Measurements from ENCODE around the gene GDA. TPM values are rescaled to one million over a fixed set of nuclear protein-coding genes. Genes with fewer than 3 reads are reported as not detected.
"Not testable (repeated sequence)": the region's sequence is repeated elsewhere in the genome, so short reads cannot be mapped to it uniquely, and the experiment has no call there.

The GDA gene
- total RNA-seq, 1 experiment from 2014 or later: 26.3 TPM

DNA sequence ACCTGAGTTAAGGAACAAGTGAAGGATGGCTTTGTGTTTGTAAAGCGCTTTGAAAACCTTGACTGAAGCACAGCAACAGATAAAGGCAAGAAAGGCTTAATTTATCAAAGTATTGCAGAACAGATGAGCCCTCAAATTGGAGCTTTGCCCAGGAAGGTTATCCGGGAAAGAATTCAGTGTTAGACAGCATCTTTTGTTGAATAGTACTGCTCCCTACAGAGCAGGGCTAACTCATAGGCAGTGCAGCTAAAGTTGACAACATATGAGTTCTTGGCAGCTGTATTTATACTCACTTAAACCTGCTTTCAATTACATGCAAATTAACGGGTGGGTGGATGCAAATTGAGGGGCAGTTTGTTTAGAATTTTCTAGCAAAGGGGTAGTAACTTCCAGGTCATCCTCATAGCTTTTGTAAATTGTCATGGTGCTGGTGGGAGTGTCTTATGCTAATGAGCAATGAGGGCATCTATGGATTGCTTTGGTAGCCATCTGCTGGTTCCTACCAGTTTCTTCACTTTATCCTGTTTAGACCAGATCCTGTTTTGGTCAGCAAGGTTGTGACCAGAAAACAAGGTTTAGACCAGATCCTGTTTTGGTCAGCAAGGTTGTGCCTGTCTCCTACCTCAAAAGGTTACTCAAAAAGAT is 105.8 kb downstream of the GDA start:
- DNase-seq (ENCODE audit: low read depth): no peak
- in situ Hi-C loops (cut with HindIII; ENCODE audit: low pct_unique_long_range_greater_than_20kb, low sequenced_read_pairs): loop anchor here (25.0 kb wide), 1 partner anchor 218 kb away; no protein-coding TSS in a partner anchor

DNA sequence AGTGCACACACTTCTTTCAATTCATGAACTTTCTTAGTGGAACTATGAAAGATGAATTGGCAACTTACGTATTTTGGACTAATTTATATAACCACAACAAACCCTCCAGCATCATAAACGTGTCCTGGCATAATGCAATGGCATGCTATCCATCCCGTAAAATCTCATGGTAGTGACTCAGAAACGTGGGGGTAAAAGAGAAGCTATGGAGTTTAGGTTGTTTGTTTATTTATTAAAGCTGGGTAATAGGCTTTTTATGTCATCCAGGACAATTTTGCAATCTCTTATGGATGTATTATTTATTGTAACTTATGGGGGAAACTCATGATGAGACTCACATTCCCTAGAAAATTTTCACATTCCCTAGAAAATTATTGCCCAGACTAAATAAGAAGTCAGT is 106.3 kb downstream of the GDA start:
- no peak for DNase-seq (ENCODE audit: low read depth)
- in situ Hi-C loops (cut with HindIII; ENCODE audit: low pct_unique_long_range_greater_than_20kb, low sequenced_read_pairs): loop anchor here (25.0 kb wide), 1 partner anchor 218 kb away; no protein-coding TSS in a partner anchor

DNA sequence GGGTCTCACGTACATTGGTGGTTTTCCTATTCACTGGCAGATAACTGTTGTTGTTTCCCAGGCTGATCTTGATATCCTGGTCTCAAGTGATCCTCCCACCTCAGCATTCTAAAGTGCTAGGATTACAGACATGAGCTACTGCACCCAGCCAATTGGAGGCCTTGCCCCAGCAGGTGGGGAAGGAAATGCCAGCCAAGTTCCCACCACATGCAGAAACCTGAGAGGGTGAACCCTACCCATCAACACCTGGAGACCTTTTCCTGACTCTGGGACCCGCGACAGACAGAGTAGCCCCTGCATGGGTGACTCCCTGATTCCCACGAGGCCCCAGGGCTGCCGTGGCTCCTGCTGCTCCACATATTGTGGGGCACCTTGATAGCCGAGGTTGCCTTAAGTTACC is 107.7 kb downstream of the GDA start:
- in situ Hi-C loops (cut with HindIII; ENCODE audit: low pct_unique_long_range_greater_than_20kb, low sequenced_read_pairs): loop anchor here (25.0 kb wide), 1 partner anchor 220 kb away; no protein-coding TSS in a partner anchor
- no peak for DNase-seq (ENCODE audit: low read depth)

DNA sequence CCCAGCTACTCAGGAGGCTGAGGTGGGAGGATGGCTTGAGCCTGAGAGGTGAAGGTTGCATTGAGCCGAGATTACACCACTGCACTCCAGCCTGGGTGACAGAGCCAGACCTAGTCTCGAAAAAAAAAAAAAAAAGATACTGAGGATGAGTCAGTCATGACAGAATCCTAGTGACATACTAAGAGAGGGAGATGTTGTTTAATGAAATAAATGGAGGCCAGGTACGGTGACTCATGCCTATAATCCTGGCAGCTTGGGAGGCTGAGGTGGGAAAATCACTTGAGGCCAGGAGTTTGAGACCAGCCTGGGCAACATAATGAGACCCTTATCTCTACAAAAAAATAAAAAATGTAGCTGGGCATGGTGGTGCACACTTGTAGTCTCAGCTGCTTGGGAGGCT is 108.6 kb downstream of the GDA start:
- DNase-seq (ENCODE audit: low read depth): peak; percentile 51
- in situ Hi-C loops (cut with HindIII; ENCODE audit: low pct_unique_long_range_greater_than_20kb, low sequenced_read_pairs): loop anchor here (25.0 kb wide), 1 partner anchor 221 kb away; no protein-coding TSS in a partner anchor

DNA sequence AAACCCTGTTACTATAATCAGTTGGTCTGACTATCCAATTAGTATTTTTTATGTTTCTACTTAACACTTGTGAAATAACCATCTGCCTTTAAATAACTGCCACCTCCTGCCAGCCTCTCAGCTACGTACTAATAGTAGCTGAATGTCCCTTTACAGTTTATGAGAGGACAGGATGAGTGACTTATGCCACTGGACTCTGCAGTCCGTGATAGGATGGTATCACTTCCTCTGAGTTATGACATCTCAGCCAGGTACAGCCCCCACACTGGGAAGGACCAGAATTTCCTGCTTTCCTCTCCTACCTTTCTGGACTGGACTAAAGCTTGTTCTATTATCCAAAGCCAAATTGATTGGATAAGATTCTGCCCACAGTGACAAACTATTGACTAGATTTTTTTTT is 112.8 kb downstream of the GDA start:
- in situ Hi-C loops (cut with HindIII; ENCODE audit: low pct_unique_long_range_greater_than_20kb, low sequenced_read_pairs): loop anchor here (25.0 kb wide), 1 partner anchor 225 kb away; no protein-coding TSS in a partner anchor
- DNase-seq (ENCODE audit: low read depth): no peak

DNA sequence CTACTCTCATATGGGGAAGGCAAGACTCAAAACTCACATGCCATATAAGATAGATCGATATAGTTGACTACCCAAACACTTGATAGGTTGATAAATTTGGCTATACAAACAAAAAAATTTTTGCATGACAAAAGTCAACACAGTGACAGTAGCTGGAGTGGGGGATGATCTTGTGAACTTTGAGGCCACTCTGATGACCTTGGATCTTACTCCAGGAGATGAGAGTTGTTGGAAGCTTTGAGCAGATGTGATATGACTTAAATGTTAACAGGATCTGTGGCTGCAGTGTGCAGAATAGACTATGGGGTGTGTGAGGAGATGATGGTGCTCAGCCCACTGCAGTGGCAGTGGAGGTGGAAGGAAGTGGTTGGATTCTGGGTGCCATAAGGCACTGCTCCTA is 114.3 kb downstream of the GDA start:
- in situ Hi-C loops (cut with HindIII; ENCODE audit: low pct_unique_long_range_greater_than_20kb, low sequenced_read_pairs): loop anchor here (25.0 kb wide), 1 partner anchor 226 kb away; no protein-coding TSS in a partner anchor
- no peak for DNase-seq (ENCODE audit: low read depth)

DNA sequence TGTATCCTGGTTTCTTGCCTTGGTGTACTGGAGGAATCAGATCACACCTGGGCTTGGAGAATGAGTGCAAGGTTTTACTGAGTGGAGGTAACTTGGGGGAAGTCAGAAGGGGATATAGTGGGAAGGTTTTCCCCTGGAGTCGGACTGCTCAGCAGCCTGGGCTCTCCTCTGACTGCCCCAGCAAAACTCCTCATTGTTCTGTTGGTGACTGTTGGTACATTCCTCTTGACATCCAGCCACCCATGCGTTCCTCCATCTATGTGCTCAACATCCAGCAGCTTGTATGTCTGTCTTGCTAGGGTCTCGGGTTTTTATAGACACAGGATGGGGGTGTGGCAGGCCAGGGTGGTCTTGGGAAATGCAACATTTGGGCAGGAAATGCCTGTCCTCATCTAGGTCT is 119.7 kb downstream of the GDA start:
- DNase-seq (ENCODE audit: low read depth): no peak
- in situ Hi-C loops (cut with HindIII; ENCODE audit: low pct_unique_long_range_greater_than_20kb, low sequenced_read_pairs): loop anchor here (25.0 kb wide), 1 partner anchor 232 kb away; no protein-coding TSS in a partner anchor

DNA sequence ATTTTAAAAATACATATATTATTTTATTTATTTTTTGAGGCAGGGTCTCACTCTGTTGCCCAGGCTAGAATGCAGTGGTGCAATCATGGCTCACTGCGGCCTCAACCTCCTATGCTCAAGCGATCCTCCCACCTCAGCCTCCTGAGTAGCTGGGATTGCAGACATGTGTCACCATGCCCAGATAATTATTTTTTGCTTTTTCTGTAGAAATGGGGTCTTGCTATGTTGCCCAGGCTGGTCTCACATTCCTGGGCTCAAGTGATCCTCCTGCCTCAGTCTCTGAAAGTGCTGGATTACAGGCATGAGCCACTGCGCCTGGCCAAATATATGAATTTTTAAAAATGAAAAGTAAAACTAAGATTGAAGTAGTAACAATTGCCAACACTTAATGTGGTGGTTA is 121.1 kb downstream of the GDA start:
- in situ Hi-C loops (cut with HindIII; ENCODE audit: low pct_unique_long_range_greater_than_20kb, low sequenced_read_pairs): loop anchor here (25.0 kb wide), 1 partner anchor 233 kb away; no protein-coding TSS in a partner anchor
- DNase-seq (ENCODE audit: low read depth): not testable (repeated sequence)

DNA sequence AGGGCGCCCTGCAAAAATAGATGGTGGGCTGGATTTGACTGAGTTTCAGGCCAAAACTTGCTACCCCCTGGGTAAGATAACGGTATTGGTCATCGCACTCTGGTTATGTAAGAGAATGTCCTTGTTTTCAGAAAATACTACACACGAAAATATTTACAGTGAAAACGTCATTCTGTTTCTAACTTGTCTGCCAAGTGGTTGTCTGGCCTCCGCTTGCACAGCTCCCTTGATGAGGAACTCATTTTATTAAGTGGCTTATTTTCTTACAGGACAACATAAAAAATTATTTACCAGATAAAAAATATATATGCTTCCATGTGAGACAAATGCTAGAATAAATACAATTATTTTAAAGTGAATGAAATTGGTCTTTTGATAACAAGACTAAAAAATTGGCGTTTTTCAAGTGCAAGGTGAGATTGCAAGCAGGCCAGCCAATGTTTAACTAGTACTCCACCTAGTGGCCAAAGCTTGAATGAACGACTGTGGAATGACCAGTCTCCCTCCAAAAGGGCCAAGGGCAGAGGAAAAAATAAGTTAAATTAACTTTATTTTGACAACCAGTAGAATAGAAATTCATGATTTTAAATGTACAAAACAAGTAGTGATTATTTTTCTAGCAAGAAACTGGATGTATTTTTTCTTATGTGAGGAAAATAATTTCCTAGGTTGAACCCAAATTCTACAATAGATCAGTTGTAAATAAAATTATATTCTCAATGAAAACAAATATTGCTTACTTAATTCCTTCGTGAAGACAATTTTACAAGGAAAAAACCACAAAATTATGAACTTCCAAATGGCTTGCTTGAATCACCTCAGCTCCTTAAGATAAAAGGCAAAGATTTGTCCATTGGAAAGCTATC is 122.6 kb downstream of the GDA start:
- DNase-seq (ENCODE audit: low read depth): peak; percentile 38
- in situ Hi-C loops (cut with HindIII; ENCODE audit: low pct_unique_long_range_greater_than_20kb, low sequenced_read_pairs): loop anchor here (25.0 kb wide), 1 partner anchor 235 kb away; no protein-coding TSS in a partner anchor

DNA sequence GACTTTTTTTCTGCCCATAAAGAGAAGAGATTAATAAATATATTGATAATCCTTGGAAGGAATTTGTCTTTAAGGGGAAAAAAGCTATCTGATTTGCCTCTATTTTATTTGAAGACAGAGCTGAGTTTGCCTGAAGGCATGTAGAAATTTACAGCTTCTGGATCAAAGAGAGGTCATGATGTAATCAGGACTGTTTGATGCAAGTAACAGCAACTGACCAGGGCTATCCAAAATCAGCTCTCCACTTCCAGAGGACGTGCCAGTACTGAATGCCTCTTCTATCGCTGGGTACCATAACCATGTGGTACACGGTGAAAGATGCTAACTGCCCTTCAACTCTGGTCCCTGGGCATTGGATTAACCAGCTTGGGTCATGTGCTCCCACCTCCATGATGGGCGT is 125.2 kb downstream of the GDA start:
- DNase-seq (ENCODE audit: low read depth): no peak
- in situ Hi-C loops (cut with HindIII; ENCODE audit: low pct_unique_long_range_greater_than_20kb, low sequenced_read_pairs): loop anchor here (25.0 kb wide), 1 partner anchor 237 kb away; no protein-coding TSS in a partner anchor

DNA sequence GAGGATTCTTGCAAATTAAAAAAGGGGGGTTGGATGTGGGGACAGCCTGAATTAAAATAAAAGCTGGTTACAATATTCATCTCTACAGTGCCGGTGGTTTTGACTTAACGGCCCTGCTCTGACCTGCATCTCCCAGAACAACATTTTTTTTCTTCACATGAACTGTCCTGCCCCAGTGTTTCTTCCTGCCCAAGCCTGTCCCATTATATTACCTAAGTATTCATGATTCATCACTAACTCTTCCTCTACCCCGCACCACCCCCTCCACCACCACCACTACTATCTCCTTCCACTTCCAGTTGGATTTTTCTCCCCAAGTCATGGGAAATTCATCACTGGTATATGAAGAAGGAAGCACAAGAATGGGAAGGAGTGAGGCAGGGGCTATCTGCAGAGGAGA is 125.7 kb downstream of the GDA start:
- no peak for DNase-seq (ENCODE audit: low read depth)
- in situ Hi-C loops (cut with HindIII; ENCODE audit: low pct_unique_long_range_greater_than_20kb, low sequenced_read_pairs): loop anchor here (25.0 kb wide), 1 partner anchor 238 kb away; no protein-coding TSS in a partner anchor

DNA sequence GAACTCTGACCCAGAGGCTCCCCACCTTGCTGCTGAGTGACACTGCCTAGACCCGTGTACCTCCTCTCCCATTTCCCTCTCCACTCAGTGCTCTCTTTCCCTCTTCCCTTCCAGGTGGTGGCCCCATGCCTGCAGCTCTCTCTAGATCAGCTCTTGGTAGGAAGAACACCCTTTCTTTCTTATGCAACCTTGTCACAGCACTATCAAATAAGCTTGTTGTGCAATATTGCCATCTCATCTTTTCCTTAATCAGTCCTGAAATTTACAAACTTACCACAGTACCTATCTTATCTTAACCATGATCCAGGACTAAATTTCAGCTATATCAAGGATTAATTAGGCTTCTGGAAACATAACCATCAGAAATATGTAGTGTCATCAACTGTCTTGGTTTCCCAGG is 127.2 kb downstream of the GDA start:
- no peak for DNase-seq (ENCODE audit: low read depth)
- in situ Hi-C loops (cut with HindIII; ENCODE audit: low pct_unique_long_range_greater_than_20kb, low sequenced_read_pairs): no loop called here

DNA sequence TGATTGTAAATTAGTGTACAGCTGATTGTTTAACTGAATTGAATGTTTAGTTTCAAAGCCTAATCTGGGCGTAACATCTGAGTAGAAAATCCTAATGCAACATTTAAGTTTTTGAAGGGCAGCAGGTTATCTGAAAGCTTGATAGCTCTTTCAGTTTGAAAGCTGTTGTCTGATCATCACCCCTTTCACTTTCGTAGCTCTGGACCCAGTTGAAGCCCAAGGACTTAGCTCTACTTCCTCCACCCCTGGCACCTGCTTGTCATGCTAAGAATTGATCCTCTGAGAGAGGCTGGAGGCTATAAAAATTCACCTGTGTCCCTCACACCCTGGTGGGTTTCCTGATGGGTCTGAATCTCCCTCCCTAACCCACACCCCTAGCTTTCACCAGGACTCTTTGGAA is 129.7 kb downstream of the GDA start:
- in situ Hi-C loops (cut with HindIII; ENCODE audit: low pct_unique_long_range_greater_than_20kb, low sequenced_read_pairs): no loop called here
- DNase-seq (ENCODE audit: low read depth): no peak

DNA sequence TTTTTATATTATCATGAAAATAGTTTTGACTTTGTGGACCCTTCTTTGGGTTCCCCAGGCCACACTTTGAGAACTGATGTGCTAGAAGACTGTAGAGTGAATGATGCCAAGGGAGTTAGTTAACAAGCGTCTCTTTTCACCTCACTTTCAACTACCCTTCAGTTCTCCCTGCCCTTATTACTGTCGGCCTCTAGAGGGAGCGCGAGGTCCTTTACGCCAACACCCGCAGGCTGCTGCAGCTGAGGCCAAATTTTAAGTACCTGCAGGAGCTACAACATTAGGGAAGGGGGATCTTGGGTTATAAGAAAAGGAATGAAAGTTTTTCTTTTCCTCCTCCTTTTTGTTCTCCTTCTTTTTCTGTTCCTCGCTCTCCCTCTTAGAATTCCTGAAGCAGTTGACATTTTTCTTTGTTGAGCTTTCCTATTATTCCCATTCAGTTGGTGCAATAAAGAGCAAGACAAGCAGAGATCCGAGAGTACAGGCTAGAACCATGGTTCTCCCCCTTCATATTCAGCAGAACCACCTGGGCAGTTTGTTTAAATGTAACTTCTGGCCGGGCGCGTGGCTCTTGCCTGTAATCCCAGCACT is 131.8 kb downstream of the GDA start:
- in situ Hi-C loops (cut with HindIII; ENCODE audit: low pct_unique_long_range_greater_than_20kb, low sequenced_read_pairs): no loop called here

DNA sequence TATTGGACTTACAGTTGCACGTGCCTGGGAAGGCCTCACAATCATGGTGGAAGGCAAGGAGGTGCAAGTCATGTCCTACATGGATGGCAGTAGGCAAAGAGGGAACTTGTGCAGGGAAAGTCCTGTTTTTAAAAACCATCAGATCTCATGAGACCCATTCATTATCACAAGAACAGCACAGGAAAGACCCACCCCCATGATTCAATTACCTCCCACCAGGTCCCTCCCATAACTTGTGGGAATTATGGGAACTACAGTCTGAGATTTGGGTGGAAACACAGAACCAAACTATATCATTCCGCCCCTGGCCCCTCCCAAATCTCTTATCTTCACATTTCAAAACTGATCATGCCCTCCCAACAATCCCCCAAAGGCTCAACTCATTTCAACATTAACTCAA is 140.2 kb downstream of the GDA start:
- in situ Hi-C loops (cut with HindIII; ENCODE audit: low pct_unique_long_range_greater_than_20kb, low sequenced_read_pairs): no loop called here

More for the DNA sequence above, 131.8 kb downstream of the GDA start:
- DNase-seq (ENCODE audit: low read depth): peak; percentile 56

DNA sequence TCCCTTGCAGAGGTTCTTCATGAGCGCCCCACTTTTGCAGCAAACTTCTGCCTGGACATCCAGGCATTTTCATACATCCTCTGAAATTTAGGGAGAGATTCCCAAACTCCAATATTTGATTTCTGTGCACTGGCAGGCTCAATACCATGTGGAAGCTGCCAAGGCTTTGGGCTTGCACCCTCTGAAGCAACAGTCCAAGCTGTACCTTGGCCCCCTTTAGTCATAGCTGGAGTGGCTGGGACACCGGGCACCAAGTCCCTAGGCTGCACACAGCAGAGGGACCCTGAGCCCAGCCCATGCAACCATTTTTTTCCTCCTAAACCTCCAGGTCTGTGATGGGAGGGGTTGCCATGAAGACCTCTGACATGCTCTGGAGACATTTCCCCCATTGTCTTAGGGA is 141.1 kb downstream of the GDA start:
- no peak for DNase-seq (ENCODE audit: low read depth)
- in situ Hi-C loops (cut with HindIII; ENCODE audit: low pct_unique_long_range_greater_than_20kb, low sequenced_read_pairs): no loop called here

More for the DNA sequence above, 140.2 kb downstream of the GDA start:
- no peak for DNase-seq (ENCODE audit: low read depth)

DNA sequence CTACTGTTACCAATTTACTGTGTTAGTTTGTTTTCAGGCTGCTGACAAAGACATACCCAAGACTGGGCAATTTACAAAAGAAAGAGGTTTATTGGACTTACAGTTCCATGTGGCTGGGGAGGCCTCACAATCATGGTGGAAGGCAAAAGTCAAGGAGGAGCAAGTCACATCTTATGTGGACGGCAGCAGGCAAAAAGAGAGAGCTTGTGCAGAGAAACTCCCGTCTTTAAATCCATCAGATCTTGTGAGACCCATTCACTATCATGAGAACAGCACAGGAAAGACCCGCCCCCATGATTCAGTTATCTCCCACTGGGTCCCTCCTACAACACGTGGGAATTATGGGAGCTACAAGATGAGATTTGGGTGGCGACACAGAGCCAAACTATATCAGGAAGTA is 142.3 kb downstream of the GDA start:
- in situ Hi-C loops (cut with HindIII; ENCODE audit: low pct_unique_long_range_greater_than_20kb, low sequenced_read_pairs); DNase-seq (ENCODE audit: low read depth): not testable (repeated sequence)

DNA sequence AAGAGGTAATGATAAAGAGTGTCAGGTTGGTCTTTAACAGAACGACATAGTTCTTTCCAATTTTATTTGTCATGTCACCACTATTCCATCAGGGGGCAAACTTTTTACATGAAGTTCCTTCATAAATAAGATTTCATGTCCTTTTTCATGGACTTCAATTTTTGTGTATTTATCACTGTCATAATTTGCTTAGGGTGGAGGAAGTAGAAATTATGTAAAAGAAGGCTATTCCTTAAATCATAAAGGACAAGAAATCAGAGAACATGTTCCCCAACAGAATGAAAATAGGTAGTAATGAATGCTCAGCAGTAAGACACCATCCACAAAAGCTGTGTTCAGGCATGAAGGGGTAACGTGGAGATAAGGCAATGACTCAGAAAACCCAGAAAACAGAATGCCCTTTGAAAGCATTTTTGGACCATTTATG is 143.0 kb downstream of the GDA start:
- DNase-seq (ENCODE audit: low read depth): peak; percentile 72
- in situ Hi-C loops (cut with HindIII; ENCODE audit: low pct_unique_long_range_greater_than_20kb, low sequenced_read_pairs): no loop called here

Measured in Caki2 (cell line).